Keratinocyte (primary cell): Measurements from ENCODE around the gene SKAP1. TPM values are rescaled to one million over a fixed set of nuclear protein-coding genes. Genes with fewer than 3 reads are reported as not detected.

ENCODE experiments used
- DNase-seq: peaks from one replicate; pipeline ENCODE4 v3.0.0-alpha.2; 2011; ENCODE audit warnings: low read depth, missing footprints, low spot score
- FAIRE-seq: peaks from 2 replicates; lab custom pipeline; 2011; peaks lifted over from hg19 to GRCh38; lab: Jason Lieb, UNC
- H2AFZ ChIP-seq: 2 replicates; pipeline ENCODE4 v1.6.0; 2012; ENCODE audit warnings: low read length, control low read depth, inconsistent platforms; ENCODE audit not compliant: control insufficient read depth
- H3K27ac ChIP-seq: 2 replicates; pipeline ENCODE4 v1.5.1; 2011; ENCODE audit warnings: low read length; ENCODE audit not compliant: control insufficient read depth, insufficient read depth
- H3K27me3 ChIP-seq: 3 replicates; pipeline ENCODE4 v1.6.0; 2011; ENCODE audit warnings: low read length; ENCODE audit not compliant: control insufficient read depth, insufficient read depth; ENCODE audit errors: extremely low read depth
- H3K36me3 ChIP-seq, 2 experiments: 2 replicates in 1 of 2; 3 replicates in 1 of 2; pipeline ENCODE4 v1.5.1; 2011; ENCODE audit warnings: low read length in 2 of 2, mild to moderate bottlenecking in 1 of 2; ENCODE audit not compliant: control insufficient read depth in 2 of 2, insufficient read depth in 2 of 2; ENCODE audit errors: extremely low read depth in 1 of 2
- H3K4me1 ChIP-seq: 3 replicates; pipeline ENCODE4 v1.5.1; 2011; ENCODE audit warnings: low read length; ENCODE audit not compliant: control insufficient read depth, insufficient read depth; ENCODE audit errors: extremely low read depth
- H3K4me2 ChIP-seq: 3 replicates; pipeline ENCODE4 v1.6.0; 2011; ENCODE audit warnings: low read depth, low read length; ENCODE audit not compliant: control insufficient read depth, insufficient read depth; ENCODE audit errors: extremely low read depth
- H3K4me3 ChIP-seq, 3 experiments: fragments of 200-600 bp in 1 of 3; sonication (generic) in 1 of 3; 2 replicates in 2 of 3; 3 replicates in 1 of 3; pipeline ENCODE4 v1.5.1; 2011 to 2016; ENCODE audit warnings: low read length in 3 of 3, mild to moderate bottlenecking in 3 of 3, control low read depth in 2 of 3, inconsistent platforms in 1 of 3, low read depth in 1 of 3, mixed read lengths in 1 of 3, mixed run types in 1 of 3, moderate library complexity in 1 of 3; ENCODE audit not compliant: control insufficient read depth in 2 of 3, insufficient read depth in 2 of 3; ENCODE audit errors: extremely low read depth in 1 of 3
- H3K79me2 ChIP-seq: 2 replicates; pipeline ENCODE4 v1.6.0; 2012; ENCODE audit warnings: low read length; ENCODE audit not compliant: control insufficient read depth, insufficient read depth
- H3K9ac ChIP-seq: 3 replicates; pipeline ENCODE4 v1.6.0; 2011; ENCODE audit warnings: low read length; ENCODE audit not compliant: control insufficient read depth, insufficient read depth; ENCODE audit errors: extremely low read depth
- H3K9me1 ChIP-seq: 3 replicates; pipeline ENCODE4 v1.6.0; 2011; ENCODE audit warnings: low read length; ENCODE audit not compliant: control insufficient read depth, insufficient read depth; ENCODE audit errors: extremely low read depth
- H3K9me3 ChIP-seq: 2 replicates; pipeline ENCODE4 v1.5.1; 2012; ENCODE audit warnings: low read depth, low read length; ENCODE audit not compliant: control insufficient read depth
- H4K20me1 ChIP-seq: 3 replicates; pipeline ENCODE4 v1.6.0; 2011; ENCODE audit warnings: low read length; ENCODE audit not compliant: control insufficient read depth, insufficient read depth; ENCODE audit errors: extremely low read depth
- EZH2 ChIP-seq: IDR thresholded peaks from one replicate; pipeline ENCODE4 v1.6.1; 2012; ENCODE audit warnings: inconsistent platforms, mild to moderate bottlenecking, low read length, moderate library complexity
- dilution Hi-C: fragments of 300-500 bp; cut with MboI; formaldehyde crosslinking; loops from one replicate; pipeline ENCODE4 v1.7.0; 2020; ENCODE audit warnings: low sequenced_read_pairs; ENCODE audit not compliant: extremely low pct_ligation_motif_present
- polyA plus RNA-seq, 5 experiments: library from polyadenylated mRNA; depleted of rRNA in 3 of 5; stranded (reverse) in 3 of 5; stranded (forward) in 1 of 5; unstranded in 1 of 5; fragments of >200 nt; gene quantifications; 1 replicate in 1 of 5; 2 replicates in 3 of 5; 3 replicates in 1 of 5; pipeline versions ENCODE4 v1.2.1 to v1.2.3, GENCODE V29; 2011 to 2012; ENCODE audit warnings: missing spikeins in 2 of 5, low read depth in 1 of 5, low replicate concordance in 1 of 5
- TF ChIP-seq, protein P1 (sequence below), 3 experiments: IDR thresholded peaks in 1 of 3; conservative IDR thresholded peaks in 1 of 3; optimal IDR thresholded peaks in 1 of 3; 2 replicates in 2 of 3; 3 replicates in 1 of 3; pipeline versions ENCODE3 to v1.5.1; 2011; ENCODE audit warnings: low read length in 3 of 3, mild to moderate bottlenecking in 3 of 3, moderate library complexity in 2 of 3, control low read depth in 1 of 3, inconsistent platforms in 1 of 3; ENCODE audit not compliant: insufficient read depth in 2 of 3; ENCODE audit errors: extremely low read depth in 1 of 3

SKAP1 gene
- polyA plus RNA-seq, 1 donor (not counting 4 experiments of a cell fraction or from before 2014, with no cell fraction given), result not detected

DNA sequence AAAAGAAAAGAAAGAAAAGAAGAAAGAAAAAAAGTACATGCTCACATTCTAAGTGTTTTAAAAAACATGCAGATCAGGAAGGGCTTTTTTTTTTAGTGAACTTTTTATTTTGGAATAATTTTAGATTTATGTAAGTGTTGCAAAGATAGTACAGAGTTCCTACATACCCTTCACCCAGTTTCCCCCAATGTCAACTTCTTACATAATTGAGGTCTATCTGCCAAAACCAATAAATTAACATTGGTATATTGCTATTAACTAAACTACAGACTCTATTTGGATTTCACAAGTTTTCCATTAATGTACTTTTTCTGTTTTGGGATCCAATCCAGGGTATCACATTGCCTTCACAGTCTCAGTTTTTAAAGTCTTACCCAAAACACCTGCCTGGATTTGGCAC lies 81.7 kb downstream of the SKAP1 start:
- Histone ChIP-seq H3K9ac (no peak overlapping the region), H3K27ac (no peak overlapping the region), H3K9me1 (no peaks in the 10 kb centered on the region), H3K27me3 (peaks cover 8% of the 10 kb centered on the region), H3K4me1 (no peaks in the 10 kb centered on the region), H3K9me3 (no peaks in the 10 kb centered on the region), H3K4me3 (no peak overlapping the region), H4K20me1 (no peaks in the 10 kb centered on the region), H3K36me3 (no peaks in the 10 kb centered on the region), H3K4me2 (no peak overlapping the region), H2AFZ (no peak overlapping the region), H3K79me2 (no peaks in the 10 kb centered on the region)
- DNase-seq, result no peak
- no peak for FAIRE-seq
- TF ChIP-seq, protein P1, sequence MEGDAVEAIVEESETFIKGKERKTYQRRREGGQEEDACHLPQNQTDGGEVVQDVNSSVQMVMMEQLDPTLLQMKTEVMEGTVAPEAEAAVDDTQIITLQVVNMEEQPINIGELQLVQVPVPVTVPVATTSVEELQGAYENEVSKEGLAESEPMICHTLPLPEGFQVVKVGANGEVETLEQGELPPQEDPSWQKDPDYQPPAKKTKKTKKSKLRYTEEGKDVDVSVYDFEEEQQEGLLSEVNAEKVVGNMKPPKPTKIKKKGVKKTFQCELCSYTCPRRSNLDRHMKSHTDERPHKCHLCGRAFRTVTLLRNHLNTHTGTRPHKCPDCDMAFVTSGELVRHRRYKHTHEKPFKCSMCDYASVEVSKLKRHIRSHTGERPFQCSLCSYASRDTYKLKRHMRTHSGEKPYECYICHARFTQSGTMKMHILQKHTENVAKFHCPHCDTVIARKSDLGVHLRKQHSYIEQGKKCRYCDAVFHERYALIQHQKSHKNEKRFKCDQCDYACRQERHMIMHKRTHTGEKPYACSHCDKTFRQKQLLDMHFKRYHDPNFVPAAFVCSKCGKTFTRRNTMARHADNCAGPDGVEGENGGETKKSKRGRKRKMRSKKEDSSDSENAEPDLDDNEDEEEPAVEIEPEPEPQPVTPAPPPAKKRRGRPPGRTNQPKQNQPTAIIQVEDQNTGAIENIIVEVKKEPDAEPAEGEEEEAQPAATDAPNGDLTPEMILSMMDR (optimal IDR thresholded peaks at IDR 0.05 in 1 of 3, IDR thresholded peaks at IDR 0.05 in 1 of 3, conservative IDR thresholded peaks at IDR 0.05 in 1 of 3; ENCODE audit: extremely low read depth in 1 of 3, insufficient read depth in 2 of 3, low read length in 3 of 3), result no peak
- TF ChIP-seq EZH2, result no peak
- dilution Hi-C loops, result no loop called here

DNA sequence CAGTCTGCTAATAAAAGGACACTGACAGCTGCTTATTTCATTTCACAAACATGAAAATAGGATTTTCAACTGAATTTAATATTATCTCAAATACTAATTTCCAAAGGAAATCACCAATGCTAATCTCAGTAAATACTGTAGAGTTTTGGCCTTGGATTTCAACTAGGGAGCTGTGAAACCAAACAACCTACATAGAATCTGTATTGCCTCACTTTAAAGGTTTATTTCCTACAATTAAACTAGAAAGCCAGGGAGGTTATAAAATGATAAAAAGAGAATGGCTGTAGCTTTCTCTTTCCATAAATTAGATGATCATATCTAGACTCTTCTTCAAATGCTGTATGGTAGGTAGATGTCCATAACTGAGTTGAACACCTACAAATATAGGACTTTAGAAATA lies 82.8 kb downstream of the SKAP1 start:
- Histone ChIP-seq H3K27me3 (peaks cover 8% of the 10 kb centered on the region), H3K4me1 (no peaks in the 10 kb centered on the region)
- no peak for FAIRE-seq

More for the DNA sequence above, 82.8 kb downstream of the SKAP1 start:
- Histone ChIP-seq H3K9me1 (no peaks in the 10 kb centered on the region), H3K4me3 (no peak overlapping the region), H3K36me3 (no peaks in the 10 kb centered on the region), H4K20me1 (no peaks in the 10 kb centered on the region), H2AFZ (no peak overlapping the region), H3K79me2 (no peaks in the 10 kb centered on the region), H3K9me3 (no peaks in the 10 kb centered on the region), H3K9ac (no peak overlapping the region), H3K27ac (no peak overlapping the region), H3K4me2 (no peak overlapping the region)
- dilution Hi-C loops, result no loop called here
- TF ChIP-seq EZH2, result no peak
- TF ChIP-seq, protein P1 (optimal IDR thresholded peaks at IDR 0.05 in 1 of 3, IDR thresholded peaks at IDR 0.05 in 1 of 3, conservative IDR thresholded peaks at IDR 0.05 in 1 of 3; ENCODE audit: extremely low read depth in 1 of 3, insufficient read depth in 2 of 3, low read length in 3 of 3), result no peak
- no peak for DNase-seq
